Epithelial cell of esophagus (primary cell): ENCODE data around the gene AGPAT1.

Experiments used
- DNase-seq: peaks from one replicate; pipeline ENCODE4 v3.0.0; 2010; ENCODE audit warnings: low read depth
- H3K4me3 ChIP-seq: 2 replicates; pipeline ENCODE4 v1.5.1; 2011; ENCODE audit warnings: mild to moderate bottlenecking, low read length, control low read depth
- TF ChIP-seq, protein P1 (sequence below): IDR thresholded peaks from 2 replicates; pipeline ENCODE4 v1.5.1; 2011; ENCODE audit warnings: low read depth, mild to moderate bottlenecking, low read length, control low read depth, inconsistent platforms; ENCODE audit not compliant: insufficient read depth; ENCODE audit errors: missing control alignments

The AGPAT1 gene

DNA sequence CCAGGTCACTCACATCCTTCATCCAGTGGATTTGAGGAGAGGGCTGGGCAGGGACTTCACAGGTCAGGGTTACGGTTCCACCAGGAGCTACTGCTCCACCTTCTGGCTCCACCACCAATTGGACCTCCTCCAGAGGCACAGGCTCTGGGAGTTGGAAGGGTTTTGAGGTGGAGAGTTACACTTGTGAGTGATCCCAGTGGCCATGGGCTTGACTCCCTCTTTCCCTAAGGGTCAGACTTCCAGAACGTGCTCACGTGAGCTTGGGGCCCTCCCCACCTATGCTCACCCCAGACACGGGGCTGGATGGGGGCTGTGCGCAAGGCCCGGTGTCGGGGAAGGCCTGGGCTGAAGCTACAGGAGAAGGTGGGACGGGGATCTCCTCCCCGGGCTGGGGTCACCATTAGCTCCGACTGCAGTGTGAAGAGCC is 6.7 kb upstream of the AGPAT1 start:
- DNase-seq = no peak
- TF ChIP-seq, protein P1, sequence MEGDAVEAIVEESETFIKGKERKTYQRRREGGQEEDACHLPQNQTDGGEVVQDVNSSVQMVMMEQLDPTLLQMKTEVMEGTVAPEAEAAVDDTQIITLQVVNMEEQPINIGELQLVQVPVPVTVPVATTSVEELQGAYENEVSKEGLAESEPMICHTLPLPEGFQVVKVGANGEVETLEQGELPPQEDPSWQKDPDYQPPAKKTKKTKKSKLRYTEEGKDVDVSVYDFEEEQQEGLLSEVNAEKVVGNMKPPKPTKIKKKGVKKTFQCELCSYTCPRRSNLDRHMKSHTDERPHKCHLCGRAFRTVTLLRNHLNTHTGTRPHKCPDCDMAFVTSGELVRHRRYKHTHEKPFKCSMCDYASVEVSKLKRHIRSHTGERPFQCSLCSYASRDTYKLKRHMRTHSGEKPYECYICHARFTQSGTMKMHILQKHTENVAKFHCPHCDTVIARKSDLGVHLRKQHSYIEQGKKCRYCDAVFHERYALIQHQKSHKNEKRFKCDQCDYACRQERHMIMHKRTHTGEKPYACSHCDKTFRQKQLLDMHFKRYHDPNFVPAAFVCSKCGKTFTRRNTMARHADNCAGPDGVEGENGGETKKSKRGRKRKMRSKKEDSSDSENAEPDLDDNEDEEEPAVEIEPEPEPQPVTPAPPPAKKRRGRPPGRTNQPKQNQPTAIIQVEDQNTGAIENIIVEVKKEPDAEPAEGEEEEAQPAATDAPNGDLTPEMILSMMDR = no peak
- H3K4me3 ChIP-seq = no peak overlapping the region

DNA sequence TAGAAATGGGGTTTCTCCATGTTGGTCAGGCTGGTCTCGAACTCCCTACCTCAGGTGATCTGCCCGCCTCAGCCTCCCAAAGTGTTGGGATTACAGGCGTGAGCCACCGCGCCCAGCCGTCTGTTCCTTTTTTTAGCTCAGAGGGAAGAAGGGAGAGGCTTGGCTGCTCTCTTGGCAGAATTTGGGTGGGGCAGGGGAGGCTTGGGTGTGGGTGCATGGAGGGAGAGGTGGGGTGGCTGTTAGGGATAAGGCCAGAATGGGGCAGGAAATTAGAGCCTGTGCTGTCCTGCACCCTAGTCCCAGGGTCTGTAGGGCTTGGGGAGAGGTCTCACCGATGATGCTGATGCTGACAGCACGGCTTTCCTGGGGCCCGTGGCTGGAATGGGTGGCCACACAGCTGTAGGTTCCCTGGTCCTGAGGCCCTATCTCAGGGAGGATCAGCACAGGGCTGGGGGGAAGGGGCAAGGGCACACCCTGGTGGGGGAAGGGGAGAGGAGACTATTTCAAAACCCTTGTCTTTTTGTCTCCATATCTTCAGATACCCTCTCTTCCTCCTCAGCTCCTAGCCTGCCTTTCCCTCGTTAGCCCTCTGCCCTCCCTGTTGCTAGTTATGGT is 6.1 kb upstream of the AGPAT1 start:
- no peak overlapping the region for H3K4me3 ChIP-seq
- no peak for DNase-seq
- TF ChIP-seq, protein P1 = no peak

DNA sequence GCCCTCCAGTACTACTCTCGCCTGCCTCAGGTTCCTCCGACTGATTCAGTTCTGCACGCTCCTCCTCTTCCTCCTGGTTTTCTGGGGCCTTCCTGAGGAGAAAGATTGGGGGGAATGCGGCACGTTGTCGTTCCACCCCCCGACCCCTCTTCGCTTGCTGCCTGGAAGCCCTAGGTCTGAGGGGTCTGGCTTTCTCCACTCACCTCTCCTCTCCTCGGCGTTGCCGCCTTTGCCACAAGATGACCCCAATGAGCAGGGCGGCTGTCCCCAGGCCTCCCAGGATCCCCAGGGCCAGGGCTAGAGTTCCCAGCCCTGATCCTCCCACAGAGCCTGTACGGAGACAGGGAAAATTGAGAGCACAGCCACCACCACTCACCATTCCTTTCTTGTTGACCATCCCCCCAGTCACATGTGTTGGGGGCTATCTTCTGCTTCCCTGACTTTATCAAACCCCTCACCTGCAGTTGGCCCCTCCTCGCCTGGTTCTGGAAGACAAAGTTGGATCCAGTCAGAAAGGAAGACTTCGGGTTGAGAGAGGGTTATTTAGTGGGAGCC is 5.3 kb upstream of the AGPAT1 start:
- no peak overlapping the region for H3K4me3 ChIP-seq
- TF ChIP-seq, protein P1 = no peak

DNA sequence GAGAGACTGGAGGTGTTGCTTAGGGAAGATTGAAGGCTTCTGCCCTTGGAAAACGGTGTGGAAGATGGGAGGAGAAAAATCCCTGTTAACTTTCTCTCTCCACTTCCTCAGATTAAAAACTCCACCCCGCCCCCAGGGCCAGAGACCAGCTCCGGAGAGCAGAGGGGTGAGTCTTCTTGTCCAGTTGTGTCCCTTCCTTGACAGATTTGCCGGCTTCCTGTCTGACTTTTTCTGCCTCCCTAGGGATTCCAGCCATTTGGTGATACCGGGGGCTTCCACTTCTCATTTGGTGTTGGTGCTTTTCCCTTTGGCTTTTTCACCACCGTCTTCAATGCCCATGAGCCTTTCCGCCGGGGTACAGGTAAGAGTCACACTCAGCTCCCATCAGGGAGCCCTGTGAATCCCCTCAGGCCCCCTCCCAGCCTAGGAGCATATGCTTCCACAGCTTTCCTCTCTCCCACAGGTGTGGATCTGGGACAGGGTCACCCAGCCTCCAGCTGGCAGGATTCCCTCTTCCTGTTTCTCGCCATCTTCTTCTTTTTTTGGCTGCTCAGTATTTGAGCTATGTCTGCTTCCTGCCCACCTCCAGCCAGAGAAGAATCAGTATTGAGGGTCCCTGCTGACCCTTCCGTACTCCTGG is 4.0 kb upstream of the AGPAT1 start:
- no peak overlapping the region for H3K4me3 ChIP-seq
- no peak for DNase-seq
- TF ChIP-seq, protein P1 = no peak

More for the DNA sequence above, 5.3 kb upstream of the AGPAT1 start:
- no peak for DNase-seq

DNA sequence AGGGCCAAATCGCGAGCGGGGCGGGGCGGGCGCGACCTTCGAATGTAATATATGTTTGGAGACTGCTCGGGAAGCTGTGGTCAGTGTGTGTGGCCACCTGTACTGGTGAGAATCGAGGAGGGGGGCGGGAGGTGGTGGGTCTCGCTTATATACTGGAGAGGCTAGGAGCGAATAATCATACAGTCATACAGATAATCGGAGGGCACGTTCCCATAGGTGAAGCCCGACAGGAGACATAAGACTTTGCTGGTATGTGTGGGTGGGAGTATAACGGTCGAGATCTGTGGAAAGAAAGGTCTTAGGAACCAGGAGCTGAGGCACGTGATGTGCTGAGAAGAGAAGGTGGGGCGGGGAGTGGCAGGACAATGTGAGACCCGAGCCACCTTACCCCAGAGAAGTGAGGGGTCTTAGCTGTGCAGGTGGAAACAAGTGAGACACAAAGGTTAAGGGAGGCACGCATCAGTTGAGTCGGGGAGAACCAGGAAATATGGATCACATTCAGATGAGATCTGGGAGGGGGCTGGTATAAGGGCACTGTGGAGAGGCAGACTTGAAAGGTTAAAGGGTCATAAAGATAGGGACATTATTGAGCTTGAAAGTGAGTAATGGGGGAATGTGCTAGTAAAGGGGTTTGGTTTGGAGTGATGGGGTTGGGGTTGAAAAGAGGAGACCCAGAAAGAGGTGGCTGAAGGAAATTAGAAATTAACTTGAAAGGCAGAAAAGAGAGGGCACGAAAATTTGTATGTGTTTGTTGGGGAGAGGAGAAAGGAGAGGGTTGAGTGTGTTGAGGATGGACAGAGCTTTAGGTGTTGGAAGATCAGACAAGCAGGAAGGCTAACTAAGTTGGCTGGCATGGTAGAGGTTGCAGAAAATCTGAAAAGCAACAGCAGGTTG is 2.9 kb upstream of the AGPAT1 start:
- peak overlapping the region; percentile 66 for H3K4me3 ChIP-seq
- no peak for DNase-seq
- TF ChIP-seq, protein P1 = no peak

DNA sequence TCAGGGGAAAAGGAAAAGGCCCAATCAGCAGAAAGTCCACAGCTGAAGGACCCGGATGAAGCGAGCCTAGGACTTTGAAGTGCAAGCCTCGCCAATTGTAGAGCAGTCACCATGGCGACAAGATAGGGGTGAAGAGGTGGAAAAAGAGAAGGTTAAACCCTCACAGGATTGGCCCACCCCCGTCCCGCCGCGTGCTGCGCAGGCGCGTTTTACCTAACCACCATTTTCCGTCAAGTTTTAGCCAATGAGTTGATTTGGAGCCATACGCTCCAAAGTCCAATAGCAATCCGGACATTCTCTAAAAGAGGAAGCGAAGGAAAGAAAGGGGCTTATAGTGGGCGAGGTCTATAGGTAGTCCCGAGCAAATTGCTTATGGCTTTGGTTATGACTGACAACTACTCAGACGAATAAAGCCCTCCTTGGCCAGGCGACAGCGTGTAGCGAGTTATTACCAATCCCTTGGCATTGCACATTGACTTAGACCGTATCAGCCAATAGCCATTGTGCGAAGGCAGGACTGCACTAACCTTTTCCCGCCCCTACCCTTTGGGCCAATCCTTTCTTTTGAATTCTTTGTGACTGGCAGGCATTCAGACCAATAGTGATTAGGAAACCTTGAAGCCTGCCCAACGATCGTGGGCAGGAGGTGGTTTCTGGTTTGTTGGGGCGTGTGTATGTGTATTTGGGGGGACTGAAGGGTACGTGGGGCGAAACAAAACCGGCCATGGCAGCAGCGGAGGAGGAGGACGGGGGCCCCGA is 2.1 kb upstream of the AGPAT1 start, which contains the start of gene RNF5:
TSS of gene RNF5 (plus strand) at position 618 of the 759 bp plus-strand sequence. CDS start at position 725, 107 bp downstream.
- TF ChIP-seq, protein P1 = no peak
- peak within 1 kb of the TSS; percentile 66 for H3K4me3 ChIP-seq

More for the DNA sequence above, 2.1 kb upstream of the AGPAT1 start, which contains the start of gene RNF5:
- DNase-seq = peak; percentile 100
